Ascending aorta (tissue), 2 donors: ENCODE data around the gene IL2RA. TPM values are rescaled to one million over a fixed set of nuclear protein-coding genes. Genes with fewer than 3 reads are reported as not detected.

ENCODE experiments used
- DNase-seq, 2 donors: peaks; one replicate each; pipeline ENCODE4 v3.0.0-alpha.2; 2019; ENCODE audit warnings: low spot score in 2 of 2
- H3K27ac ChIP-seq, 2 donors: fragments of 200-600 bp; sonication (generic); one replicate each; pipeline ENCODE4 v1.5.1; 2016 to 2017; ENCODE audit warnings: mild to moderate bottlenecking in 1 of 2
- H3K27me3 ChIP-seq: fragments of 200-600 bp; sonication (generic); one replicate; pipeline ENCODE4 v1.5.1; 2017
- H3K36me3 ChIP-seq, 2 donors: fragments of 200-600 bp; sonication (generic); one replicate each; pipeline ENCODE4 v1.5.1; 2016
- H3K4me1 ChIP-seq, 2 donors: fragments of 200-600 bp; sonication (generic); one replicate each; pipeline ENCODE4 v1.5.1; 2016 to 2017; ENCODE audit warnings: mild to moderate bottlenecking in 1 of 2
- H3K4me3 ChIP-seq, 2 donors: fragments of 200-600 bp; sonication (generic); one replicate each; pipeline ENCODE4 v1.5.1; 2016 to 2017; ENCODE audit warnings: mild to moderate bottlenecking in 1 of 2
- H3K9me3 ChIP-seq, 2 donors: fragments of 200-600 bp; sonication (generic); one replicate each; pipeline ENCODE4 v1.5.1; 2016
- CTCF ChIP-seq, 3 experiments: fragments of 200-600 bp in 2 of 3; fragments of 450-650 bp in 1 of 3; sonication (generic) in 2 of 3; IDR thresholded peaks; one replicate each; pipeline ENCODE4 v1.5.1; 2016 to 2019; ENCODE audit warnings: antibody characterized with exemption in 3 of 3, mild to moderate bottlenecking in 1 of 3, moderate library complexity in 1 of 3
- intact Hi-C: fragments of 100-400 bp; cut with DNase I; formaldehyde crosslinking; loops from one replicate; pipeline ENCODE4 v1.15.1; 2023
- total RNA-seq: library from RNA; depleted of rRNA; stranded (reverse); fragments of >200 nt; gene quantifications from one replicate; pipeline ENCODE4 v1.1.0, GENCODE V29; 2016

IL2RA gene
- total RNA-seq, 1 donor from 2014 or later: not detected

- Histone ChIP-seq H3K4me3 (peak overlapping the region in 1 of 2 donors; percentile 34), H3K27ac (no peak overlapping the region), H3K36me3 (no peaks in the 10 kb centered on the region), H3K9me3 (no peaks in the 10 kb centered on the region), H3K4me1 (peaks cover 4 to 25% of the 10 kb centered on the region in 2 donors), H3K27me3 (no peaks in the 10 kb centered on the region)
- intact Hi-C loops: no loop called here
- peak; percentile 60 to 92 for DNase-seq
- peak; percentile 51 to 80 (median 75) for TF ChIP-seq CTCF (IDR thresholded peaks at IDR 0.05)
Measured at GRCh38 chr10:6086375-6087233, 24.4 kb upstream of the IL2RA start.

DNA sequence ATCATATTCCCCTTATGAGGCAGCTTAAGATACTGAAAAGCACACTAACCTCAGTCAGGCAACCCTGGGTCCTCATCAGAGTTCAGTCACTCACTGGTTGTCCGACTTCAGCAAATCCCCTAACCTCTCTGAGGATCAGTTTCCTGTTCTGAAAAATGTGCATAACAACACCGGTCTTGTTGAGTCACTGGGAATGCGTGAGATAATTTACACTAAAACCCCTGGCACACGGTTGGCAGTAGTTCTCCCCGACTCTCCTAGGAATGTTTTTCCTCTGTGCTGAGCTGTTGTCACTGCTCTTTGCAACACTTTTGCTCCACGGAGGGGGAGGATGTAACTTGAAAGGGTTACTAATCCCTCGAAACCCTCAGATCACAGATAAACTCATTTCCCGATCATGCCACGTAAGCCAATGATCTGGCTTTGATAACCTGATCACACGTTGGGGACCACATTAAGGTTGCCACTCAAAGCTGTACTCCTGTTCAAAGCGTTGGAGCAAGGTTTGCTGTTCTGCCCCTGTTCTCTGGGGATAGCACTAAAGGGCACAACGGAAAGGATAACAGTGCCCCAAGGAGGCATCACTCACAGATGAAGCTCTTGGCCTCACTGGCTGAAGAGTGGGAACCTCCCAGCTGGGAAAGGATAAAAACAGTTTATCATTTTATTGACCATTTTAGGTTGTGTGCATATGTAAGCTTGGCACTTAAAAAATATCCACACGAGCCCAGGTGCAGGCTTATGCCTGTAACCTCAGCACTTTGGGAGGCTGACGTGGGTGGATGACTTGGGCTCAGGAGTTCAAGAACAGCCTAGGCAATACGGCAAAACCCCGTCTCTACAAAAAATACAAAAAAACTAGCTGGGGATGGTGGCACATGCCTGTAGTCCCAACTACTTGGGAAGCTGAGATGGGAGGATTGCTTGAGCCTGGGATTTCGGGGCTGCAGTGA, 21.6 kb upstream of the IL2RA start:
- no peak for DNase-seq
- Histone ChIP-seq H3K36me3 (no peaks in the 10 kb centered on the region), H3K27ac (no peak overlapping the region), H3K27me3 (no peaks in the 10 kb centered on the region), H3K4me3 (no peak overlapping the region), H3K4me1 (peaks cover 0 to 4% of the 10 kb centered on the region in 2 donors), H3K9me3 (no peaks in the 10 kb centered on the region)
- TF ChIP-seq CTCF (IDR thresholded peaks at IDR 0.05): no peak
- intact Hi-C loops: no loop called here

GRCh38 chr10:6082496-6083395, 20.6 kb upstream of the IL2RA start:
- intact Hi-C loops: no loop called here
- Histone ChIP-seq H3K27ac (no peak overlapping the region), H3K9me3 (no peaks in the 10 kb centered on the region), H3K27me3 (no peaks in the 10 kb centered on the region), H3K36me3 (no peaks in the 10 kb centered on the region), H3K4me3 (no peak overlapping the region), H3K4me1 (peaks cover 0 to 4% of the 10 kb centered on the region in 2 donors)
- no peak for TF ChIP-seq CTCF (IDR thresholded peaks at IDR 0.05)
- DNase-seq: no peak

GRCh38 chr10:6080417-6080973, 18.3 kb upstream of the IL2RA start:
- no peaks in the 10 kb centered on the region for H3K36me3 ChIP-seq
- H3K27ac ChIP-seq: no peak overlapping the region
- no peaks in the 10 kb centered on the region for H3K4me1 ChIP-seq
- no peaks in the 10 kb centered on the region for H3K27me3 ChIP-seq
- no peak for TF ChIP-seq CTCF (IDR thresholded peaks at IDR 0.05)
- intact Hi-C loops: no loop called here
- H3K4me3 ChIP-seq: no peak overlapping the region
- H3K9me3 ChIP-seq: no peaks in the 10 kb centered on the region
- DNase-seq: no peak

DNA sequence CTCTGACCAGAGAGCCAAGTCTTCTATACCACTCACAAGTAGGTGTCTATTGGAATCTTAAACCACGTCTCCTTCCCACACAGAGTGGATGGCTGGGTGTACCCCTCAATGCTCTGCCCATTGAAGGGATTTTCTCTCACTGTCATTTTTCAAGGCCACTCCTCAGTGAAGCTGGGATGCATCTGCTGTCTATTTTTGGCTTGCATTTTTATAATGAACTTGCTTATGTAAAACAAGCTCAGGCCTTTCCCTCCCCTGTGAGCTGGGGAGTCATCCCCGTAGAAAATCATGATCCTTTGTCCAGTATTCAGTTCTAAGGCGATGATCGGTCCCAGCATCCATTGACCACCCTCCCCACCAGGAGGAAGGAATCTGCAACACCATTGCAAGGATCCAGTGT, 16.9 kb upstream of the IL2RA start:
- no peaks in the 10 kb centered on the region for H3K36me3 ChIP-seq
- TF ChIP-seq CTCF (IDR thresholded peaks at IDR 0.05): no peak
- H3K27ac ChIP-seq: no peak overlapping the region
- peak in 1 of 2 donors; percentile 40 for DNase-seq
- no peak overlapping the region for H3K4me3 ChIP-seq
- H3K27me3 ChIP-seq: no peaks in the 10 kb centered on the region
- H3K4me1 ChIP-seq: no peaks in the 10 kb centered on the region
- intact Hi-C loops: no loop called here
- no peaks in the 10 kb centered on the region for H3K9me3 ChIP-seq
